ENCODE results near the gene SLC10A7.

SLC10A7 gene

GRCh38 chr4:146256328-146256727, 265.4 kb downstream of the SLC10A7 start:
- DNase-seq (ENCODE audit: low spot score), result no peak

- DNase-seq (ENCODE audit: low spot score), result no peak
These were observed 265.9 kb downstream of the SLC10A7 start for GRCh38 chr4:146255874-146256273.

- DNase-seq (ENCODE audit: low spot score), result no peak
These were observed 266.3 kb downstream of the SLC10A7 start for GRCh38 chr4:146255463-146255862.

GRCh38 chr4:146252969-146253611, 268.6 kb downstream of the SLC10A7 start:
- DNase-seq (ENCODE audit: low spot score), result no peak

GRCh38 chr4:146247356-146247755, 274.4 kb downstream of the SLC10A7 start:
- no peak for DNase-seq (ENCODE audit: low spot score)

GRCh38 chr4:146246381-146246780, 275.4 kb downstream of the SLC10A7 start:
- DNase-seq (ENCODE audit: low spot score), result no peak

- DNase-seq (ENCODE audit: low spot score), result no peak
These were observed 275.9 kb downstream of the SLC10A7 start for GRCh38 chr4:146245850-146246249.

- DNase-seq (ENCODE audit: low spot score), result no peak
These were observed 276.5 kb downstream of the SLC10A7 start for GRCh38 chr4:146245246-146245645.

- no peak for DNase-seq (ENCODE audit: low spot score)
These were observed 277.2 kb downstream of the SLC10A7 start for GRCh38 chr4:146244496-146244895.

- DNase-seq (ENCODE audit: low spot score), result no peak
These were observed 277.9 kb downstream of the SLC10A7 start for GRCh38 chr4:146243883-146244277.

GRCh38 chr4:146243141-146243882, 278.4 kb downstream of the SLC10A7 start:
- DNase-seq (ENCODE audit: low spot score), result no peak

GRCh38 chr4:146238107-146238506, 283.6 kb downstream of the SLC10A7 start:
- no peak for DNase-seq (ENCODE audit: low spot score)

GRCh38 chr4:146237092-146237491, 284.6 kb downstream of the SLC10A7 start:
- DNase-seq (ENCODE audit: low spot score), result no peak

GRCh38 chr4:146236216-146236615, 285.5 kb downstream of the SLC10A7 start:
- no peak for DNase-seq (ENCODE audit: low spot score)

- no peak for DNase-seq (ENCODE audit: low spot score)
These were observed 286.0 kb downstream of the SLC10A7 start for GRCh38 chr4:146235654-146236177.

GRCh38 chr4:146232131-146232722, 289.5 kb downstream of the SLC10A7 start:
- DNase-seq (ENCODE audit: low spot score), result no peak

- no peak for DNase-seq (ENCODE audit: low spot score)
These were observed 292.3 kb downstream of the SLC10A7 start for GRCh38 chr4:146229406-146229805.

- DNase-seq (ENCODE audit: low spot score), result no peak
These were observed 297.3 kb downstream of the SLC10A7 start for GRCh38 chr4:146224326-146224966.

GRCh38 chr4:146222313-146222712, 299.4 kb downstream of the SLC10A7 start:
- no peak for DNase-seq (ENCODE audit: low spot score)

- no peak for DNase-seq (ENCODE audit: low spot score)
These were observed 307.5 kb downstream of the SLC10A7 start, which contains the start of gene REELD1 for GRCh38 chr4:146214238-146214637. REELD1 (plus strand) TSS chr4:146214538; CDS start chr4:146216953, 2,415 bp downstream.

GRCh38 chr4:146212781-146213180, 309.0 kb downstream of the SLC10A7 start:
- no peak for DNase-seq (ENCODE audit: low spot score)

GRCh38 chr4:146211440-146211839, 310.3 kb downstream of the SLC10A7 start:
- no peak for DNase-seq (ENCODE audit: low spot score)

Measured in HuH-7 (cell line).